ENCODE results near the gene RRP7A.
"Not testable (repeated sequence)": the region's sequence is repeated elsewhere in the genome, so short reads cannot be mapped to it uniquely, and the experiment has no call there.

RRP7A gene

GRCh38 chr22:42548597-42549330 is 29.2 kb upstream of the RRP7A start:
- Histone ChIP-seq H3K36me3 (ENCODE audit: insufficient read depth) (no peaks in the 10 kb centered on the region), H3K4me1 (ENCODE audit: low read depth, poor library complexity, severe bottlenecking) (peaks cover 23% of the 10 kb centered on the region), H2AFZ (ENCODE audit: low read depth) (no peak overlapping the region), H3K4me3 (IDR thresholded peaks at IDR 0.05; ENCODE audit: insufficient read depth, low read depth, low read length) (no peak overlapping the region), H3K27me3 (ENCODE audit: insufficient read depth, low read depth) (peaks cover 70% of the 10 kb centered on the region), H4K20me1 (ENCODE audit: insufficient read depth) (no peaks in the 10 kb centered on the region), H3K27ac (no peak overlapping the region), H3K9ac (no peak overlapping the region), H3K79me2 (ENCODE audit: insufficient read depth, low read depth) (no peaks in the 10 kb centered on the region), H3K4me2 (no peak overlapping the region)
- no peak for TF ChIP-seq CTCF (conservative IDR thresholded peaks at IDR 0.05; ENCODE audit: low read depth, low read length)

- not testable (repeated sequence) for H3K36me3 ChIP-seq (ENCODE audit: insufficient read depth); H3K79me2 ChIP-seq (ENCODE audit: insufficient read depth, low read depth); H3K4me3 ChIP-seq (IDR thresholded peaks at IDR 0.05; ENCODE audit: insufficient read depth, low read depth, low read length); H3K4me2 ChIP-seq; H4K20me1 ChIP-seq (ENCODE audit: insufficient read depth); H3K9ac ChIP-seq; H3K27ac ChIP-seq; H2AFZ ChIP-seq (ENCODE audit: low read depth)
- peaks cover 23% of the 10 kb centered on the region for H3K4me1 ChIP-seq (ENCODE audit: low read depth, poor library complexity, severe bottlenecking)
- H3K27me3 ChIP-seq (ENCODE audit: insufficient read depth, low read depth): peaks cover 72% of the 10 kb centered on the region
These were observed 28.5 kb upstream of the RRP7A start for GRCh38 chr22:42548126-42548525.

- Histone ChIP-seq H3K4me2 (no peak overlapping the region), H2AFZ (ENCODE audit: low read depth) (no peak overlapping the region), H3K27ac (no peak overlapping the region), H3K27me3 (ENCODE audit: insufficient read depth, low read depth) (peaks cover 73% of the 10 kb centered on the region), H3K36me3 (ENCODE audit: insufficient read depth) (no peaks in the 10 kb centered on the region), H4K20me1 (ENCODE audit: insufficient read depth) (no peaks in the 10 kb centered on the region), H3K79me2 (ENCODE audit: insufficient read depth, low read depth) (no peaks in the 10 kb centered on the region), H3K9ac (no peak overlapping the region), H3K4me3 (IDR thresholded peaks at IDR 0.05; ENCODE audit: insufficient read depth, low read depth, low read length) (no peak overlapping the region), H3K4me1 (ENCODE audit: low read depth, poor library complexity, severe bottlenecking) (peaks cover 18% of the 10 kb centered on the region)
- no peak for TF ChIP-seq CTCF (conservative IDR thresholded peaks at IDR 0.05; ENCODE audit: low read depth, low read length)
These were observed 28.0 kb upstream of the RRP7A start for GRCh38 chr22:42547562-42547961.

GRCh38 chr22:42544686-42545085 is 25.1 kb upstream of the RRP7A start:
- Histone ChIP-seq H2AFZ (ENCODE audit: low read depth) (no peak overlapping the region), H3K79me2 (ENCODE audit: insufficient read depth, low read depth) (no peaks in the 10 kb centered on the region), H3K9ac (no peak overlapping the region), H4K20me1 (ENCODE audit: insufficient read depth) (no peaks in the 10 kb centered on the region), H3K4me2 (no peak overlapping the region), H3K4me3 (IDR thresholded peaks at IDR 0.05; ENCODE audit: insufficient read depth, low read depth, low read length) (no peak overlapping the region), H3K27ac (no peak overlapping the region), H3K36me3 (ENCODE audit: insufficient read depth) (no peaks in the 10 kb centered on the region), H3K27me3 (ENCODE audit: insufficient read depth, low read depth) (peaks cover 75% of the 10 kb centered on the region), H3K4me1 (ENCODE audit: low read depth, poor library complexity, severe bottlenecking) (peaks cover 2% of the 10 kb centered on the region)
- no peak for TF ChIP-seq CTCF (conservative IDR thresholded peaks at IDR 0.05; ENCODE audit: low read depth, low read length)

- H3K27ac ChIP-seq; H3K9ac ChIP-seq; H3K36me3 ChIP-seq (ENCODE audit: insufficient read depth); H4K20me1 ChIP-seq (ENCODE audit: insufficient read depth); H2AFZ ChIP-seq (ENCODE audit: low read depth); H3K79me2 ChIP-seq (ENCODE audit: insufficient read depth, low read depth); H3K4me3 ChIP-seq (IDR thresholded peaks at IDR 0.05; ENCODE audit: insufficient read depth, low read depth, low read length): not testable (repeated sequence)
- peaks cover 68% of the 10 kb centered on the region for H3K27me3 ChIP-seq (ENCODE audit: insufficient read depth, low read depth)
- peak overlapping the region; percentile 33 for H3K4me2 ChIP-seq
- peaks cover 28% of the 10 kb centered on the region for H3K4me1 ChIP-seq (ENCODE audit: low read depth, poor library complexity, severe bottlenecking)
These were observed 19.7 kb upstream of the RRP7A start for GRCh38 chr22:42539236-42539771.

GRCh38 chr22:42537199-42537831 is 17.7 kb upstream of the RRP7A start:
- Histone ChIP-seq H3K4me2 (peak overlapping the region; percentile 50), H3K4me1 (ENCODE audit: low read depth, poor library complexity, severe bottlenecking) (peaks cover 45% of the 10 kb centered on the region), H3K27me3 (ENCODE audit: insufficient read depth, low read depth) (peaks cover 62% of the 10 kb centered on the region)
- not testable (repeated sequence) for H4K20me1 ChIP-seq (ENCODE audit: insufficient read depth); H3K36me3 ChIP-seq (ENCODE audit: insufficient read depth); H2AFZ ChIP-seq (ENCODE audit: low read depth); H3K79me2 ChIP-seq (ENCODE audit: insufficient read depth, low read depth); H3K4me3 ChIP-seq (IDR thresholded peaks at IDR 0.05; ENCODE audit: insufficient read depth, low read depth, low read length); H3K27ac ChIP-seq; H3K9ac ChIP-seq

GRCh38 chr22:42536634-42537033 is 17.0 kb upstream of the RRP7A start:
- Histone ChIP-seq H3K27me3 (ENCODE audit: insufficient read depth, low read depth) (peaks cover 68% of the 10 kb centered on the region), H3K4me1 (ENCODE audit: low read depth, poor library complexity, severe bottlenecking) (peaks cover 49% of the 10 kb centered on the region), H3K4me2 (peak overlapping the region; percentile 50)
- H3K4me3 ChIP-seq (IDR thresholded peaks at IDR 0.05; ENCODE audit: insufficient read depth, low read depth, low read length); H3K79me2 ChIP-seq (ENCODE audit: insufficient read depth, low read depth); H2AFZ ChIP-seq (ENCODE audit: low read depth); H3K36me3 ChIP-seq (ENCODE audit: insufficient read depth); H3K9ac ChIP-seq; H4K20me1 ChIP-seq (ENCODE audit: insufficient read depth); H3K27ac ChIP-seq: not testable (repeated sequence)
